Caco-2 (cell line): Measurements from ENCODE around the gene ALOX5. TPM values are rescaled to one million over a fixed set of nuclear protein-coding genes. Genes with fewer than 3 reads are reported as not detected.

Experiments
- BruUV-seq: library from RNA; stranded (reverse); fragments of 400-500 nt; replicated peaks from 2 replicates; lab custom pipeline; 2021; lab: Mats Ljungman, UMichigan
- CTCF ChIA-PET: fragments of 300-600 bp; sonication (Branson Sonifier 250); formaldehyde crosslinking; loops from one replicate; lab custom pipeline; 2022; ENCODE audit warnings: antibody characterized with exemption; lab: Charles Lee
- POLR2A ChIA-PET: fragments of 300-600 bp; sonication (Branson Sonifier 250); formaldehyde crosslinking; loops from one replicate; lab custom pipeline; 2022; ENCODE audit warnings: antibody characterized with exemption; lab: Charles Lee
- DNase-seq, 2 experiments: peaks; one replicate each; pipeline versions ENCODE4 v3.0.0 to v3.0.0-alpha.2; 2020 to 2022
- H3K27me3 ChIP-seq: replicated peaks from 2 replicates; pipeline ENCODE4 v1.6.0; 2011; ENCODE audit warnings: low read length; ENCODE audit not compliant: control insufficient read depth, insufficient read depth
- H3K36me3 ChIP-seq: 2 replicates; pipeline ENCODE4 v1.5.1; 2011; ENCODE audit warnings: low read length; ENCODE audit not compliant: control insufficient read depth, insufficient read depth
- H3K4me1 ChIP-seq: fragments of 250-450 bp; sonication (Bioruptor Pico); 2 replicates; pipeline ENCODE4 v1.5.1; 2020; ENCODE audit warnings: mild to moderate bottlenecking
- H3K4me3 ChIP-seq: 2 replicates; pipeline ENCODE4 v1.5.1; 2011; ENCODE audit warnings: low read depth, mild to moderate bottlenecking, control low read depth, low read length
- H3K9me3 ChIP-seq: fragments of 250-450 bp; sonication (Bioruptor Pico); 2 replicates; pipeline ENCODE4 v1.5.1; 2020; ENCODE audit warnings: mild to moderate bottlenecking, moderate library complexity
- H3K27ac Mint-ChIP-seq: one replicate; pipeline ENCODE4 v1.8.0; 2022; ENCODE audit warnings: mixed read lengths; ENCODE audit not compliant: unreplicated experiment
- H3K27me3 Mint-ChIP-seq: one replicate; pipeline ENCODE4 v1.8.0; 2022; ENCODE audit warnings: mixed read lengths; ENCODE audit not compliant: insufficient read depth, unreplicated experiment
- H3K36me3 Mint-ChIP-seq: one replicate; pipeline ENCODE4 v1.8.0; 2022; ENCODE audit warnings: mild to moderate bottlenecking, mixed read lengths; ENCODE audit not compliant: insufficient read depth, unreplicated experiment
- H3K4me1 Mint-ChIP-seq: one replicate; pipeline ENCODE4 v1.8.0; 2022; ENCODE audit warnings: low read depth, mixed read lengths; ENCODE audit not compliant: unreplicated experiment
- H3K4me3 Mint-ChIP-seq: one replicate; pipeline ENCODE4 v1.8.0; 2022; ENCODE audit warnings: mild to moderate bottlenecking, moderate library complexity, mixed read lengths; ENCODE audit not compliant: unreplicated experiment
- H3K9me3 Mint-ChIP-seq: one replicate; pipeline ENCODE4 v1.8.0; 2022; ENCODE audit warnings: mixed read lengths; ENCODE audit not compliant: unreplicated experiment
- intact Hi-C: fragments of 100-400 bp; cut with micrococcal nuclease; formaldehyde crosslinking; loops from one replicate; pipeline ENCODE4 v1.10.0; 2022; ENCODE audit not compliant: unreplicated experiment
- total RNA-seq: library from RNA; stranded (reverse); gene quantifications from 2 replicates; pipeline ENCODE4 v1.2.3, GENCODE V29; 2022
- TF ChIP-seq, protein P1 (sequence below), 2 experiments: fragments of 200-600 bp in 1 of 2; IDR thresholded peaks; 1 replicate in 1 of 2; 2 replicates in 1 of 2; pipeline versions ENCODE4 v1.5.1 to v1.8.0; 2011 to 2022; ENCODE audit warnings: antibody characterized with exemption in 1 of 2, control low read depth in 1 of 2, inconsistent platforms in 1 of 2, low read depth in 1 of 2, low read length in 1 of 2, mild to moderate bottlenecking in 1 of 2, moderate library complexity in 1 of 2; ENCODE audit not compliant: insufficient read depth in 1 of 2, severe bottlenecking in 1 of 2, unreplicated experiment in 1 of 2

ALOX5 gene
- total RNA-seq, 1 experiment from 2014 or later: not detected

GRCh38 chr10:45440511-45441062, 66.6 kb downstream of the ALOX5 start:
- no peak overlapping the region for H3K27ac Mint-ChIP-seq

GRCh38 chr10:45441239-45442190, 67.5 kb downstream of the ALOX5 start:
- CTCF ChIA-PET: interaction anchor here (0.7 to 1.2 kb wide), 3 partner anchors 23 to 369 kb away, joined by 3 to 5 read pairs (median 3); no protein-coding TSS in a partner anchor
- no peaks in the 10 kb centered on the region for H3K9me3 ChIP-seq
- Mint-ChIP-seq H3K9me3 (peaks cover under 1% of the 10 kb centered on the region), H3K27me3 (peaks cover 25% of the 10 kb centered on the region), H3K4me1 (no peaks in the 10 kb centered on the region), H3K36me3 (no peaks in the 10 kb centered on the region), H3K27ac (no peak overlapping the region), H3K4me3 (no peak overlapping the region)
- H3K4me3 ChIP-seq: no peak overlapping the region
- peak in 1 of 2 experiments; percentile 30 for DNase-seq
- BruUV-seq: no TSS peak
- H3K4me1 ChIP-seq: no peaks in the 10 kb centered on the region
- POLR2A ChIA-PET: no interaction called here
- intact Hi-C loops: loop anchor here (5.0 kb wide), 1 partner anchor 189 kb away; no protein-coding TSS in a partner anchor
- H3K36me3 ChIP-seq: no peaks in the 10 kb centered on the region
- H3K27me3 ChIP-seq: no peaks in the 10 kb centered on the region; the same call in none of the 2 replicates
- TF ChIP-seq, protein P1, sequence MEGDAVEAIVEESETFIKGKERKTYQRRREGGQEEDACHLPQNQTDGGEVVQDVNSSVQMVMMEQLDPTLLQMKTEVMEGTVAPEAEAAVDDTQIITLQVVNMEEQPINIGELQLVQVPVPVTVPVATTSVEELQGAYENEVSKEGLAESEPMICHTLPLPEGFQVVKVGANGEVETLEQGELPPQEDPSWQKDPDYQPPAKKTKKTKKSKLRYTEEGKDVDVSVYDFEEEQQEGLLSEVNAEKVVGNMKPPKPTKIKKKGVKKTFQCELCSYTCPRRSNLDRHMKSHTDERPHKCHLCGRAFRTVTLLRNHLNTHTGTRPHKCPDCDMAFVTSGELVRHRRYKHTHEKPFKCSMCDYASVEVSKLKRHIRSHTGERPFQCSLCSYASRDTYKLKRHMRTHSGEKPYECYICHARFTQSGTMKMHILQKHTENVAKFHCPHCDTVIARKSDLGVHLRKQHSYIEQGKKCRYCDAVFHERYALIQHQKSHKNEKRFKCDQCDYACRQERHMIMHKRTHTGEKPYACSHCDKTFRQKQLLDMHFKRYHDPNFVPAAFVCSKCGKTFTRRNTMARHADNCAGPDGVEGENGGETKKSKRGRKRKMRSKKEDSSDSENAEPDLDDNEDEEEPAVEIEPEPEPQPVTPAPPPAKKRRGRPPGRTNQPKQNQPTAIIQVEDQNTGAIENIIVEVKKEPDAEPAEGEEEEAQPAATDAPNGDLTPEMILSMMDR (IDR thresholded peaks at IDR 0.05; ENCODE audit: insufficient read depth in 1 of 2, low read depth in 1 of 2, low read length in 1 of 2, severe bottlenecking in 1 of 2, unreplicated experiment in 1 of 2): no peak

More at GRCh38 chr10:45440511-45441062, 66.6 kb downstream of the ALOX5 start:
- H3K4me3 Mint-ChIP-seq: no peak overlapping the region
- ChIA-PET POLR2A (no interaction called here), CTCF (interaction anchor here (0.7 to 1.2 kb wide), 2 partner anchors 24 to 369 kb away, joined by 3 read pairs; no protein-coding TSS in a partner anchor)
- H3K9me3 Mint-ChIP-seq: peaks cover 8% of the 10 kb centered on the region
- no peaks in the 10 kb centered on the region for H3K4me1 Mint-ChIP-seq
- BruUV-seq: no TSS peak
- intact Hi-C loops: loop anchor here (5.0 kb wide), 1 partner anchor 188 kb away; no protein-coding TSS in a partner anchor
- no peak overlapping the region for H3K4me3 ChIP-seq
- DNase-seq: no peak
- H3K4me1 ChIP-seq: no peaks in the 10 kb centered on the region
- no peaks in the 10 kb centered on the region for H3K36me3 ChIP-seq
- H3K36me3 Mint-ChIP-seq: no peaks in the 10 kb centered on the region
- H3K27me3 ChIP-seq: no peaks in the 10 kb centered on the region; the same call in none of the 2 replicates
- TF ChIP-seq, protein P1 (IDR thresholded peaks at IDR 0.05; ENCODE audit: insufficient read depth in 1 of 2, low read depth in 1 of 2, low read length in 1 of 2, severe bottlenecking in 1 of 2, unreplicated experiment in 1 of 2): no peak
- H3K9me3 ChIP-seq: no peaks in the 10 kb centered on the region
- peaks cover 24% of the 10 kb centered on the region for H3K27me3 Mint-ChIP-seq

- Mint-ChIP-seq H3K27me3 (peaks cover 27% of the 10 kb centered on the region), H3K36me3 (no peaks in the 10 kb centered on the region), H3K27ac (no peak overlapping the region), H3K4me1 (no peaks in the 10 kb centered on the region), H3K4me3 (no peak overlapping the region), H3K9me3 (no peaks in the 10 kb centered on the region)
- BruUV-seq: no TSS peak
- POLR2A ChIA-PET: interaction anchor here (0.5 kb wide), 1 partner anchor 93 kb away, joined by 3 read pairs; no protein-coding TSS in a partner anchor
- H3K27me3 ChIP-seq: no peaks in the 10 kb centered on the region; the same call in none of the 2 replicates
- H3K36me3 ChIP-seq: no peaks in the 10 kb centered on the region
- TF ChIP-seq, protein P1 (IDR thresholded peaks at IDR 0.05; ENCODE audit: insufficient read depth in 1 of 2, low read depth in 1 of 2, low read length in 1 of 2, severe bottlenecking in 1 of 2, unreplicated experiment in 1 of 2): no peak
- intact Hi-C loops: loop anchor here (5.0 kb wide), 1 partner anchor 190 kb away; no protein-coding TSS in a partner anchor
- CTCF ChIA-PET: interaction anchor here (1.2 kb wide), 1 partner anchor 192 kb away, joined by 5 read pairs; no protein-coding TSS in a partner anchor
- H3K4me3 ChIP-seq: no peak overlapping the region
- DNase-seq: peak in 1 of 2 experiments; percentile 32
- no peaks in the 10 kb centered on the region for H3K9me3 ChIP-seq
- H3K4me1 ChIP-seq: no peaks in the 10 kb centered on the region
Observed at GRCh38 chr10:45442251-45442650, 68.2 kb downstream of the ALOX5 start.
